HG03571 (cell line): ENCODE data around the gene PLS3.
"Not testable (repeated sequence)": the region's sequence is repeated elsewhere in the genome, so short reads cannot be mapped to it uniquely, and the experiment has no call there.

Source experiments
- ATAC-seq: cut with Tn5 transposase; IDR thresholded peaks from one replicate; pipeline ENCODE4 v1.9.1; 2021; ENCODE audit not compliant: unreplicated experiment

PLS3 gene, protein sequence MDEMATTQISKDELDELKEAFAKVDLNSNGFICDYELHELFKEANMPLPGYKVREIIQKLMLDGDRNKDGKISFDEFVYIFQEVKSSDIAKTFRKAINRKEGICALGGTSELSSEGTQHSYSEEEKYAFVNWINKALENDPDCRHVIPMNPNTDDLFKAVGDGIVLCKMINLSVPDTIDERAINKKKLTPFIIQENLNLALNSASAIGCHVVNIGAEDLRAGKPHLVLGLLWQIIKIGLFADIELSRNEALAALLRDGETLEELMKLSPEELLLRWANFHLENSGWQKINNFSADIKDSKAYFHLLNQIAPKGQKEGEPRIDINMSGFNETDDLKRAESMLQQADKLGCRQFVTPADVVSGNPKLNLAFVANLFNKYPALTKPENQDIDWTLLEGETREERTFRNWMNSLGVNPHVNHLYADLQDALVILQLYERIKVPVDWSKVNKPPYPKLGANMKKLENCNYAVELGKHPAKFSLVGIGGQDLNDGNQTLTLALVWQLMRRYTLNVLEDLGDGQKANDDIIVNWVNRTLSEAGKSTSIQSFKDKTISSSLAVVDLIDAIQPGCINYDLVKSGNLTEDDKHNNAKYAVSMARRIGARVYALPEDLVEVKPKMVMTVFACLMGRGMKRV

DNA sequence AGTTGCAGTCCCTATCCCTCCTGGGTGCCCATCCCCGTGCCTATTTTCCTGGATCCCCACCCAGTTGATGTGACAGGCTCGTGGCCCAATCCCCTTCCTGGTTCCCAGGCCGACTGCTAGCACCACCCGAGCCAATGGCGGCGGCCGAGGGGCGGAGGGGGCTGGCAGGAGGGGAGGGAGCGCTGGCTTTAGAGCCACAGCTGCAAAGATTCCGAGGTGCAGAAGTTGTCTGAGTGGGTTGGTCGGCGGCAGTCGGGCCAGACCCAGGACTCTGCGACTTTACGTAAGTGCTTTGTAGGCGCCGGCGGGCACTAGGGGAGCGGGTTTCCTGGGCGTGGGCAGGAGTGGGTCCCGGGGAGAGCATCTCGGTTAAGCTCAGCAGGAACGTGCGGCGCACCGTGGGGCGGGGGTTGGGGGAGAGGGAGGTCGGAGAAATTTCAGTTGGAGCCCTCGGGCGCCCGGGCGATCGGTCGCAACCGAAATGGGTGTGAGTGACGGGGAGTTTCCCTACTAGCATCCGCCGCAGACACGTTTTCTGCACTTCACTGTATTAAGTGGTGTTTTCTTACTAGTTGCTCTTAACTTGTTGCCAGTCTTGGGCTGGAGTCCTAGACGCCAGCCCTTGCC lies at the start of gene PLS3:
PLS3 (plus strand) TSS at position 197 of the 627 bp plus-strand sequence. CDS start 49,077 bp downstream, outside the sequence.
- no peak for ATAC-seq

GRCh38 chrX:115518113-115518512 lies 42.9 kb upstream of the PLS3 start:
- no peak for ATAC-seq

DNA sequence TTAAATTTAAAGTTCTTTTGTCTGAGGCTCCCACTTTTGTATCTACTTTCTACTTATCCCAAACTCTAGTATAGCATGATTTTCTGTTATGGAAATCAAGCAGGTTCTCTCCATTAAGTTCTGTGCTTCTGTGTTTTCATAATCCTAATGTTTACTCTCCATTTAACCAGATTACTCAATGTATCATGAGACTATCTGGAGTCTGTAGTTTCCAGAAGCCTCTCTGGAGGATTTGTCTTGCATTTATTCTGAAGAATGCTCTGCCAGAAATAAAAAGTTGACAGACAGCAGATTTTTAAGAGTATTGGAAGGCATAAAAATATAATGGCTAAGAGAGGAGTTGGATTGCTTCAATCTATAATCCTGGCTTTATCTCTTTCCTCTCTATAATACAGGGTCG lies 39.2 kb upstream of the PLS3 start:
- no peak for ATAC-seq

DNA sequence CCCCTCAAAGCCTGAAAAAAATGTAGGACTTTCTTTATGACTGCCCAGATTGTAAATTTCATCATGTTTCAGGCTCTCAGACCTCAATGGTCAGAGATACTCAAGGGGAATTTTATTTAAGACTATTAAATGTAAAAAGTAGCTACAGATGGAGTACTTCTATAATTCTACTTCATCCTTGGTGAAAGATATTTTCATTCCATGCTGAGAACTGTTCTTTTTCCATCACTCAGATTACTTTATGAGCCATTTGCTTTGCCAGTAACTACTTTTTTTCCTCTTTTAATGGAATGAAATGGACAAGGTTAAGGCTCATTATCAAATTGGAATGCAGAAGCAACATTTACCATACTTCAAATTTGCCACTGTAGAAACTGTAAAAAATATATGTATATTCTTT lies 38.0 kb upstream of the PLS3 start:
- no peak for ATAC-seq

DNA sequence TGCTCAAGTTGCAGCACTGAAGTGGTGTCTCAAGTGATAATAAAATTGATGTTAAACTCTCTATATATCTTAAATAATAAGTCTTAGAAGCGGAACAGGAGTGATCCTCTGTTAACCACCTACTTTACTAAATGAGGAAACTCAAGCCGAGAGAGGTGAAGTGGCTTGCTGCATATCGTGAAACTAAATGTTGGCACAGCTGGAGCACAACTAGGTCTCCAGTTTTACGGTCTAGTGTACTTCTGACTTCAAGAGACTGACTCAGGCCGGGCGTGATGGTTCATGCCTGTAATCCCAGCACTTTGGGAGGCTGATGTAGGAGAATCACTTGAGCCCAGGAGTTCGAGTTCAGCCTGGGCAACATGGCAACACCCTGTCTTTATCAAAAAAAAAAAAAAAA lies 35.5 kb upstream of the PLS3 start:
- no peak for ATAC-seq

- no peak for ATAC-seq
Observed at GRCh38 chrX:115531818-115532403, 29.1 kb upstream of the PLS3 start.

DNA sequence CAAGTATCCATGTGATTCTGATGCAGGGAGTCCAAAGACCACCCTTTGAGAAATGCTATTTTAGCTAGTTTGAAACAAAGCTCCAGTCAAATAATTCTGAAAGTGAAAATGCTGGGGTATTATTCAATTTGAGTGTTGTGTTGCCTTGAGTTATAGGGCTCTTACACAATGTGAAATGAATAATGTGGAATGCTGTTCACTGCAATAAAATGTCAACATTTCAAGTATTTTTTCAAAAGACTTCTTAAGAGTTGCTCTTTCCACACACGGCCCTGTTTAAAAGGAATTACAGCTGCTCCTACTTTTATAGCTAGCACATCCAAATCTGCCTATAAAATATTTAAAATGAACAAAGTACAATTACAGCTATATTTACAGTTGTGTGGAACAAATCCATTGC lies 27.5 kb upstream of the PLS3 start:
- no peak for ATAC-seq

DNA sequence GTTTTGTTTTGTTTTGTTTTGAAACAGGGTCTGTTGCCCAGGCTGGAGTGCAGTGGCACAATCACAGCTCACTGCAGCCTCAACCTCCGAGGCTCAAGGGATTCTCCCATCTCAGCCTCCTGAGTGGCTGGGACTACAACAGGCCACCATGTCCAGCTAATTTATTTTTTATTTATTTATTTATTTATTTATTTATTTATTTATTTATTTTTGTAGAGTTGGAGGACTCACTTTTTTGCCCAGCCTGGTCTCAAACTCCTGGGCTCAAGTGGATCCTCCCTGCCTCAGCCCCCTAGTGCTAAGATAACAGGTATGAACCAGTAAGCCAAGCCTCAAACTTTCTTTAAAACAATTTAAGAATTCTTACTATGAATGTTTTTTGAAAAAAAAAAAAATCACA lies 26.6 kb upstream of the PLS3 start:
- ATAC-seq, result no peak

DNA sequence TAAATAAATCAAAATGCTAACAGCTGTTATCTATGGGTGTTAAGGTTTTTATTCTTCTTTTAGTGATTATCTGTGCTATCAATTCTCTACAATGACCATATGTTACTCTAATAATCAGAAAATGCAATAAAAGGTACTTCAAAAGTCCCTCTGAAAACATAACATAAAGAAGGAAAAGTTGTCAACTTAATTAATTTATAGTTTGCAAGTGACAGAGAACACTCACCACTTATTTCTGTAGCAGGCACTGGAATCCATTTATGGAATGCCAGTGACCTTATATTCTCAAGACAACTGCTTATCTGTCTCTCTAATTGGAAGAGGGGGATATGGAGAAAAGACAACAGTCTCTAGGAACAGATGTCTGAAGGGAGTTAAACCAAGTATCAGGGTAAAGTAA lies 25.6 kb upstream of the PLS3 start:
- ATAC-seq, result no peak

DNA sequence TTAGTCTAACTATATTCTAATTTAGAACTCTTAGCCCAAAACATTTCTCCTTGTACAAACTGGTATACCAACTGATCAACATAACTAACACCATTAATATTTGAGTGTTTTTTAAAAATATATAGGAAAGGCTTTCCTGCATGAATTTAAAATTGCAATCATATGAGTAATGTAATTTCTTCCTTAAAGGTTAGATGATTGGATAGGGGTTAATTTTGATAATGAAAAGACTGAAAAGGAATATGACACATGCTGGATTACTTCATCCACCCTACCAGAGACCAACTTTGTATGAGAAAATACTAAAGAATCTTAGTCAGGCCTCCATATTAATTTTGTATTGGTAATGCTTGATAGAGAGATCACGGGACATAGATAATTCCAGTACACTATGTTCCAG lies 25.1 kb upstream of the PLS3 start:
- ATAC-seq, result no peak

DNA sequence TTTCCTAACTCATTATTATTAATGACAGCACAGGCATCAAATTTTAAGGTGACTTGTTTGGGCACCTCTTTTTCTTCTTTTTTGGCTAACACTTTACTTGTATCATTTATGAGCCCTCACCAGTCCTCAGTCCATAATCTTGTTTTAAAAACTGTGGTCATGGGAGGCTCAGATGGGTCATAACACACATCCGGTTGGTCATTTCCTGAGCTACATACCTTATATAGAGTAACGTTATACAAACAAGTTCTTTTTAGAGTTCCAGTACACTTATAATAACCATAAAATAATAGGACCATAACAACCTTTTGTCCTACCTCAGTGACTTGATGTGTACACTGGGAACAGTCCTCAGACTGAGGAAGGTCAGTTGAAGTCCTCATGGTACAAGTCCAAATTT lies 21.1 kb upstream of the PLS3 start:
- no peak for ATAC-seq

- ATAC-seq, result not testable (repeated sequence)
Observed at GRCh38 chrX:115541045-115541444, 19.9 kb upstream of the PLS3 start.

DNA sequence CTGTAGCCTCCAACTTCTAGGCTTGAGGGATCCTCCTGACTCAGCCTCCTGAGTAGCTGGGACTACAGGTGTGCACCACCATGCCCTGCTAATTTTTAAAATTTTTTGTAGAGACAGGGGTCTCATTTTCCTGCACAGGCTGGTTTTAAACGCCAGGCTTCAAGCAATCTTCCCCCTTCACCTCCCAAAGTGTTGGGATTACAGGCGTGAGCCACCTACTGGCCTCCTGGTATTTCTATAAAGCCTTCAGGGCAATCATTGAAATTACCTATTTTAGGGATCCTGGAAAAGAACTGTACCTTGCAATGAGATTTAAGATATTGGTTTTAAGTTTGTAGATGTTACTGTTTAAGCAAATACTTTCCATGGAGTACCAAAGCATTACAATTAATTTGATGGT lies 13.5 kb upstream of the PLS3 start:
- ATAC-seq, result no peak

GRCh38 chrX:115549008-115549407 lies 12.0 kb upstream of the PLS3 start:
- ATAC-seq, result no peak

GRCh38 chrX:115553171-115553570 lies 7.8 kb upstream of the PLS3 start:
- no peak for ATAC-seq

- ATAC-seq, result no peak
Observed at GRCh38 chrX:115559672-115560071, 1.3 kb upstream of the PLS3 start.

- no peak for ATAC-seq
Observed at GRCh38 chrX:115560211-115560977, 580 bp upstream of the PLS3 start.

- ATAC-seq, result no peak
Observed at GRCh38 chrX:115561605-115562479, 868 bp downstream of the PLS3 start.

DNA sequence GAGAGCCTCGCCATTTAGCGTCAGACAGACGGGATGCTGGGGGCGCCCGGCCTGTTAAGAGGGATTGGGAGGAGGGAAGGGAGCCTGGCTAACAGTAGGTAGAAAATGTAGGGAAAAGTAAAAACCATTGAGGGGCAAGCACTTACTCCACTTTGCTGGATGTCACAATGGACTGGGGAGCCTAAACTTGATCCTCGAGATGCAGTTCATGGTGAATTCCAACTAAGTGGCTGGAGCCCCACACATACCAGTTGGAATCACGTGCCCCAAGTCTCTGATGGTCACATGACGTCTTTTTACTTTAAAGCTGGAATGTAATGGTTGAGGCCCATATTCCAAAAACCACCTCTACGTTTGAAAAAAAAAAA lies 1.5 kb downstream of the PLS3 start:
- no peak for ATAC-seq

GRCh38 chrX:115563633-115564162 lies 2.7 kb downstream of the PLS3 start:
- no peak for ATAC-seq
